ENCODE results near the gene C15orf62.

Gene C15orf62

DNA sequence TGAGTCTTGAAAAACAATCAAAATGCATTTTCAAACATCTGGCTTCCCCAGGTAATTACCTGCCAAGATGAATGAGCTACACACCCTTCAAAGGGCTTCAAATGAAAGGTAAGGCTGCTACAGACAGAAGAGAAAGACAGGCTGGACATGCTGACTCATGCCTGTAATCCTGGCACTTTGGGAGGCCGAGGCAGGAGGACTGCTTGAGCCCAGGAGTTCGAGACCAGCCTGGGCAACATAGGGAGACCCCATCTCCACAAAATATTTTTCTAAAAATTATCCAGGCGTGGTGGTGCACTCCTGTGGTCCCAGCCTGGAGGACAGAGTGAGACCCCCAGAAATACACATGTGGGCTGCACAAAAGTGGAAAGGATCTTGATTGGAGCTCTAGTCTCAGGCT, 22.6 kb downstream of the C15orf62 start:
- H3K9ac ChIP-seq (ENCODE audit: insufficient read length), result no peak overlapping the region
- H3K4me3 ChIP-seq, result no peak overlapping the region
- TF ChIP-seq POLR2AphosphoS5 (IDR thresholded peaks at IDR 0.05; ENCODE audit: borderline replicate concordance, low read depth, low read length) (no peak), EZH2 (IDR thresholded peaks at IDR 0.05) (no peak), FOXP2 (optimal IDR thresholded peaks at IDR 0.05; ENCODE audit: control extremely low read depth, extremely low read length, insufficient read depth) (no peak)
- DNase-seq (ENCODE audit: low read depth, low spot score), result no peak
- no peak overlapping the region for H3K27ac ChIP-seq
- H3K9me3 ChIP-seq (ENCODE audit: low read depth, low read length), result no peaks in the 10 kb centered on the region
- H3K36me3 ChIP-seq (ENCODE audit: insufficient read depth, low read length), result 0 out of 2 replicates have a peak, but pooled peaks cover 5% of the 10 kb centered on the region

DNA sequence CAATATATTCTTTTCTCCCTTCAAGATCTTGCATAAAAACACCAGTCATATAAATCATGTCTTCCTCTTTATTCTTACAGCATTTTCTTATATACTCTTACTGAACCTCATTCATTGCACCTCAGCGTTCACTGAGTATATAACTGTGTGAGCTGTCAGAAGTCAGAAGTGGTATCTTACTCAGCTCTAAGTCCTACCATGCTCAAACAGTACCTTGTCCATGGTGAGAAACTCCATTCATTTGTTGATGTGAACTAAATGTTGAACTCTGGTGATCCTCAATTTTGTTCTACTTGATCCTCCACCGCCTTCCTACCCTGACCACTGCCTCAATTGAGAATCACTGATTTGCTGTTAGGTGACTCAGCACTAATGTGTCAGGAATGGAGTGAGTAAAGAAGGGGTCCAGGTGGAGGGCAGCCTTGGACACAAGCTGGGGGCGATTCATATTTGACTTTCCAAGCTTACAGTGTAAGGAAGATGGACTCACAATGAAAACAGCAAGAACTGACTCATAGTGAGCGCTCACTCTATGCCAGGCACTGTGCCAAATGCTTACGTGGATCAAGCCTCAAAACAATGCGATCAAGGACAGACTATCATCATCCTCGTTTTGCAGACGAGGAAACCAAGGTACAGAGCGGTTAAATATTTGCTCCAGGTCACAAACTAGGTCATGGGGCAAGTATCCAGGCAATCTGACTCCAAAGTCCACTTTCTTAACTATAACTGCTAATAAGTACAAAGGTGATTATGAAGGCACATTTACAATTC, 23.6 kb downstream of the C15orf62 start:
- TF ChIP-seq EZH2 (IDR thresholded peaks at IDR 0.05), result no peak
- TF ChIP-seq POLR2AphosphoS5 (IDR thresholded peaks at IDR 0.05; ENCODE audit: borderline replicate concordance, low read depth, low read length), result no peak
- TF ChIP-seq FOXP2 (optimal IDR thresholded peaks at IDR 0.05; ENCODE audit: control extremely low read depth, extremely low read length, insufficient read depth), result no peak
- H3K36me3 ChIP-seq (ENCODE audit: insufficient read depth, low read length), result 0 out of 2 replicates have a peak, but pooled peaks cover 5% of the 10 kb centered on the region
- no peaks in the 10 kb centered on the region for H3K9me3 ChIP-seq (ENCODE audit: low read depth, low read length)
- no peak overlapping the region for H3K27ac ChIP-seq
- no peak for DNase-seq (ENCODE audit: low read depth, low spot score)
- no peak overlapping the region for H3K9ac ChIP-seq (ENCODE audit: insufficient read length)
- H3K4me3 ChIP-seq, result no peak overlapping the region

DNA sequence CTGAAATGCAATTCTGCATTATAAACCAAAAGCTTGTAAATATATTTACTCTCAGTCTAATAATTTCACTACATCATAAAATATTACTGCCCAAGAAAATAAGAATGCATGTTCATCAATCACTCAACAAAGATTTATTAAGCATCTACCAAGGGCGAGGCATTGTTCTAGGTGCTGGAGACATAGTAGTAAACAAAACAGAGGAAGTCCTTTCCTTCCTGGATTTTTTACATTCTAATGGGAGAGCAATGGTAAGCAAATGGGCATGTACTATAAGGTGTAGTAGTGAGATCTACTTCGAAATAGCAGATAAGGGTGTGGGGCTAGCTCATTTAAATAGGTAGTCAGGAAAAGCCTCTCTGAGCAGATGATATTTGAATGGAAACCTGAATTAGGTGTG, 26.3 kb downstream of the C15orf62 start:
- DNase-seq (ENCODE audit: low read depth, low spot score), result no peak
- TF ChIP-seq POLR2AphosphoS5 (IDR thresholded peaks at IDR 0.05; ENCODE audit: borderline replicate concordance, low read depth, low read length) (no peak), FOXP2 (optimal IDR thresholded peaks at IDR 0.05; ENCODE audit: control extremely low read depth, extremely low read length, insufficient read depth) (no peak), EZH2 (IDR thresholded peaks at IDR 0.05) (no peak)
- Histone ChIP-seq H3K9me3 (ENCODE audit: low read depth, low read length) (no peaks in the 10 kb centered on the region), H3K4me3 (no peak overlapping the region), H3K27ac (0 out of 2 replicates have a peak overlapping the region, but pooled peaks have one; percentile 26), H3K36me3 (ENCODE audit: insufficient read depth, low read length) (0 out of 2 replicates have a peak, but pooled peaks cover 5% of the 10 kb centered on the region), H3K9ac (ENCODE audit: insufficient read length) (no peak overlapping the region)

DNA sequence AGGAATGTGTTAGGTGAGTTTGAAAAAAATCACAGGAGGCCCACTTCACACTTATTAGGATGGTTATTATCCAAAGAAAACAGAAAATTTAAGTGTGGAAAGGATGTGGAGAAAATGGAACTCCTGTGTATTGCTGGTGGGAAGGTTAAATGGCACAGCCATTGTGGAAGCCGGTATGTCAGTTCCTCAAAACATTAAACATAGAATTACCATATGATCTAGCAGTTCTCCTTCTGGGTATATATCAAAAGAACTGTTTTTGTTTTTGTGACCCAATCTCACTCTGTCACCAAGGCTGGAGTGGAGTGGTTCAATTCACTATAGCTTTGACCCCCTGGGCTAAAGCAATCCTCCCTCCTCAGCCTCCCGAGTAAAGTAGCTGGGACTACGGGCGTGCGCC, 26.7 kb downstream of the C15orf62 start:
- DNase-seq (ENCODE audit: low read depth, low spot score), result no peak
- 0 out of 2 replicates have a peak overlapping the region, but pooled peaks have one; percentile 26 for H3K27ac ChIP-seq
- H3K36me3 ChIP-seq (ENCODE audit: insufficient read depth, low read length), result 0 out of 2 replicates have a peak, but pooled peaks cover 5% of the 10 kb centered on the region
- no peak overlapping the region for H3K9ac ChIP-seq (ENCODE audit: insufficient read length)
- no peak for TF ChIP-seq FOXP2 (optimal IDR thresholded peaks at IDR 0.05; ENCODE audit: control extremely low read depth, extremely low read length, insufficient read depth)
- no peak for TF ChIP-seq POLR2AphosphoS5 (IDR thresholded peaks at IDR 0.05; ENCODE audit: borderline replicate concordance, low read depth, low read length)
- no peak for TF ChIP-seq EZH2 (IDR thresholded peaks at IDR 0.05)
- no peaks in the 10 kb centered on the region for H3K9me3 ChIP-seq (ENCODE audit: low read depth, low read length)
- H3K4me3 ChIP-seq, result no peak overlapping the region

DNA sequence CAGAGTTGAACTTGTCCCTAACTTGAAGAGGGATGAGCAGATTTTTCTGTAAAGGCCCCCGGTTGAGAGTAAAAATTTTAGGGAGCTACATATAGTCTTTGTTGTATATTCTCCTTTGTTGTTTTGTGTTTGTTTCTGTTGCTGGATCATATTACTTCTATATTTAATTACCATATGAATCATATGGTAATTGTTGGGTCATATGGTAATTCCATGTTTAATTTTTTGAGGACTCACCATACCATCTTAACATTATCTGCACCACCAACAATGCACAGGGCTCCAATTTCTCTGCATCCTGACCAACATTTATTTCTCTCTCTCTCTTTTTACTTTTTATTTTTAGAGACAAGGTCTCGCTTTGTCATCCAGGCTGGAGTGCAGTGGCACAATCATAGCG, 29.7 kb downstream of the C15orf62 start:
- no peaks in the 10 kb centered on the region for H3K9me3 ChIP-seq (ENCODE audit: low read depth, low read length)
- no peak overlapping the region for H3K9ac ChIP-seq (ENCODE audit: insufficient read length)
- H3K27ac ChIP-seq, result no peak overlapping the region
- no peak overlapping the region for H3K4me3 ChIP-seq
- no peak for DNase-seq (ENCODE audit: low read depth, low spot score)
- H3K36me3 ChIP-seq (ENCODE audit: insufficient read depth, low read length), result no peaks in the 10 kb centered on the region
- TF ChIP-seq FOXP2 (optimal IDR thresholded peaks at IDR 0.05; ENCODE audit: control extremely low read depth, extremely low read length, insufficient read depth) (no peak), POLR2AphosphoS5 (IDR thresholded peaks at IDR 0.05; ENCODE audit: borderline replicate concordance, low read depth, low read length) (no peak), EZH2 (IDR thresholded peaks at IDR 0.05) (no peak)

DNA sequence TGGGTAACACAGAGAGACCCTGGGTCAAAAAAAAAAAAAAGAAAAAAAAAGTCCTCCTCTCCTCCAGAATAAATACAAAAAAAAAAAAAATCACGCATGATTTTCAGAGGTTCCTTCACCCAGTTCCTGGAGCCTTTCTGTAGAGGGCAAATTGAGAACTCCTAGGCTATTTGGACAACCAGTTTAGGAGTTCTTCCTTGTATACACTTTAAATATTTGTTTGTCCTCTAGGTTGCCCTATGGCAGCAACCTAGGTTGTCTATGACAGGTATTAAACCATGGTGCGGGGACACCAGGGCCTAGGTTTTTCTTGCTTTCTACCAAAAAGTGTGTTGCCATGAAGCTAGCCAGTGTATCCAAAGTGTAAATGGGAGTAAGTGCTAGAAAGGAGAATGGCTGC, 33.3 kb downstream of the C15orf62 start:
- no peaks in the 10 kb centered on the region for H3K36me3 ChIP-seq (ENCODE audit: insufficient read depth, low read length)
- no peak overlapping the region for H3K4me3 ChIP-seq
- no peak for DNase-seq (ENCODE audit: low read depth, low spot score)
- H3K9ac ChIP-seq (ENCODE audit: insufficient read length), result no peak overlapping the region
- no peak overlapping the region for H3K27ac ChIP-seq
- TF ChIP-seq EZH2 (IDR thresholded peaks at IDR 0.05) (no peak), POLR2AphosphoS5 (IDR thresholded peaks at IDR 0.05; ENCODE audit: borderline replicate concordance, low read depth, low read length) (no peak), FOXP2 (optimal IDR thresholded peaks at IDR 0.05; ENCODE audit: control extremely low read depth, extremely low read length, insufficient read depth) (no peak)
- no peaks in the 10 kb centered on the region for H3K9me3 ChIP-seq (ENCODE audit: low read depth, low read length)

DNA sequence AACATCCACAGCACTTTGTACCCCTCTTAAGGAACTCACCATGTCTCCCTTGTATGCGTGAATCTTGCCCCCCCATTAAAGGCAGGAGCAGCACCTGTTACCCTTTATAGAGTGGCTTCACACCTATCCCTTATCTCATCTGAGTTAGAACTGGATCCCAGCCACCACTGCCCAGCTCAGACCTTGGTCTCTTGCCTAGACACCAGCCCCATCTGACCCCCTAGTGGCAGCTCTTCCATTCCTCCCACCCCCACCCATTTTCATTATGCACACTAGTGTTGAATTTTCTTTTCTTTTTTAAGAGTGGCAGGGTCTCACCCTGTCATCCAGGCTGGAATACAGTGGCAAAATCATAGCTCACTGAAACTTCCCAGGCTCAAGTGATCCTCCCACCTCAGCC, 33.9 kb downstream of the C15orf62 start:
- no peak for DNase-seq (ENCODE audit: low read depth, low spot score)
- H3K9ac ChIP-seq (ENCODE audit: insufficient read length), result no peak overlapping the region
- TF ChIP-seq POLR2AphosphoS5 (IDR thresholded peaks at IDR 0.05; ENCODE audit: borderline replicate concordance, low read depth, low read length) (no peak), FOXP2 (optimal IDR thresholded peaks at IDR 0.05; ENCODE audit: control extremely low read depth, extremely low read length, insufficient read depth) (no peak), EZH2 (IDR thresholded peaks at IDR 0.05) (no peak)
- no peaks in the 10 kb centered on the region for H3K36me3 ChIP-seq (ENCODE audit: insufficient read depth, low read length)
- H3K27ac ChIP-seq, result no peak overlapping the region
- H3K9me3 ChIP-seq (ENCODE audit: low read depth, low read length), result no peaks in the 10 kb centered on the region
- H3K4me3 ChIP-seq, result no peak overlapping the region

DNA sequence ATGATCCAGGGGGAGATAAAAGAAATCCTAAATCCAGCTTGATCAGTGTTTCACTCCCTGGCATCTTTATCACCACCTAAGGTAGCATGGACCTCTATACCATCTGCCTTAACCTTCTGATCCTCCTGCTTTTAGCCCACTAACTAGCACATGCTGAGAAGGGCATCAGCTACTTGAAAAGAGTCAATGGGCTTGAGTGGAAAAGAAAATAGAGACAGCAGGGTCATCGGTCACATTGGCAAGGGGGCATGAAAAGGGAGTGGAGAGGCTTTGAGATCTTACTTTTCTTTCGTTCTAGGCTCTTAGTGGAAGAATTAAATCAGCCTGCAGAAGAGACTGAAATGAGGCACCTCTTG, 36.9 kb downstream of the C15orf62 start:
- TF ChIP-seq EZH2 (IDR thresholded peaks at IDR 0.05) (no peak), POLR2AphosphoS5 (IDR thresholded peaks at IDR 0.05; ENCODE audit: borderline replicate concordance, low read depth, low read length) (no peak), FOXP2 (optimal IDR thresholded peaks at IDR 0.05; ENCODE audit: control extremely low read depth, extremely low read length, insufficient read depth) (no peak)
- no peaks in the 10 kb centered on the region for H3K36me3 ChIP-seq (ENCODE audit: insufficient read depth, low read length)
- H3K27ac ChIP-seq, result peak overlapping the region; percentile 69; the same call in 1 of the 2 replicates
- H3K9me3 ChIP-seq (ENCODE audit: low read depth, low read length), result no peaks in the 10 kb centered on the region
- no peak for DNase-seq (ENCODE audit: low read depth, low spot score)
- peak overlapping the region; percentile 88 for H3K9ac ChIP-seq (ENCODE audit: insufficient read length)
- peak overlapping the region; percentile 99 for H3K4me3 ChIP-seq

Measured in SK-N-MC (cell line).